ENCODE measurements around the gene STK35. TPM values are rescaled to one million over a fixed set of nuclear protein-coding genes. Genes with fewer than 3 reads are reported as not detected.

STK35 gene
- total and polyA plus RNA-seq, 2 of the 13 experiments (the other 11 are each of a cell fraction or from before 2014, with no cell fraction given): 27.4 to 29.8 TPM

DNA sequence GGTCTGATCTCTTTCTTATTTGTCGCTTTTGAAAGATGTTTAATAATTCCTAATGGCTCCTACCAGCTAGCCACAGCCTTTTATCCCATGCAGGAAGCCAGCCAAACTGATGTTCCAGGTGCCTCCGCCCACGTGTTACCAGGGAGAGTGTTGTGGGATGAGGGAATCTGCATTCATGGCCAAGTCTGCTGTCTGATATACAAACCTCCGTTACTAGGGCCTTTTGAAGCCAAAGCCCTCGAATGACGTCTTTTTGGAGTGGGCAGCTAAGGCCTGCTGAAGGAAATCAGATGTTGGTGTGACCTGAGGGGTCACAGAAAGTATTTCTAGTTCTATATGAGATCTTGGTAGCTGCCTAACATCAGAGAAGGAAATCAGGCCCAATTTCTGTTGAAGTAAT is 21.3 kb downstream of the STK35 start:
- Histone ChIP-seq H3K9me3 (ENCODE audit: low read length) (no peaks in the 10 kb centered on the region), H3K9ac (ENCODE audit: insufficient read depth, low read depth, low read length) (no peak overlapping the region), H3K27ac (ENCODE audit: extremely low read length, insufficient read depth, low read length) (no peak overlapping the region), H3K4me1 (ENCODE audit: insufficient read depth, low read length) (no peaks in the 10 kb centered on the region), H3K27me3 (ENCODE audit: control insufficient read depth in 1 of 2, insufficient read depth in 2 of 2, low read length in 2 of 2) (no peaks in the 10 kb centered on the region), H3K36me3 (replicated peaks in 1 of 2; ENCODE audit: control insufficient read depth in 1 of 2, insufficient read depth in 2 of 2, low read length in 2 of 2) (peaks cover 45 to 90% of the 10 kb centered on the region in 2 experiments), H3K4me2 (ENCODE audit: low read depth, low read length) (no peak overlapping the region), H4K20me1 (ENCODE audit: insufficient read depth, low read length) (peaks cover 46% of the 10 kb centered on the region), H3K4me3 (replicated peaks in 1 of 3; ENCODE audit: insufficient read depth in 1 of 3, low read depth in 2 of 3, low read length in 3 of 3) (no peak overlapping the region), H3K79me2 (ENCODE audit: insufficient read depth, low read length) (peaks cover 96% of the 10 kb centered on the region), H2AFZ (ENCODE audit: low read length) (no peak overlapping the region)
- FAIRE-seq (no peak), ATAC-seq (no peak), DNase-seq (ENCODE audit: low spot score) (no peak)
- WGBS (ENCODE audit: low lambda C conversion rate): 97% methylated on average over 6 of the region's 6 CpGs
- intact Hi-C loops (cut with micrococcal nuclease; ENCODE audit: unreplicated experiment): no loop called here
- CTCF ChIA-PET (ENCODE audit: low intra/inter-chr PET ratio, low total read pairs): no interaction called here
- POLR2A ChIA-PET: no interaction called here
- in situ Hi-C loops (cut with HindIII; ENCODE audit: extremely low pct_ligation_motif_present, low pct_unique_long_range_greater_than_20kb): no loop called here
- BruUV-seq (replicated peaks): no TSS peak
- TF ChIP-seq SKI (IDR thresholded peaks at IDR 0.05; ENCODE audit: partially characterized antibody): no peak
- no peak for TF ChIP-seq SMAD3 (CRISPR knock-in tag; IDR thresholded peaks at IDR 0.05)
- TF ChIP-seq POLR2AphosphoS2 (IDR thresholded peaks at IDR 0.05; ENCODE audit: low read depth, low read length): no peak
- no peak for TF ChIP-seq ETV5 (CRISPR knock-in tag; IDR thresholded peaks at IDR 0.05; ENCODE audit: borderline replicate concordance)
- TF ChIP-seq ZNF777 (CRISPR knock-in tag; IDR thresholded peaks at IDR 0.05): no peak
- TF ChIP-seq SP140L (CRISPR knock-in tag; IDR thresholded peaks at IDR 0.05; ENCODE audit: borderline replicate concordance): no peak
- no peak for TF ChIP-seq KLF13 (CRISPR knock-in tag; IDR thresholded peaks at IDR 0.05)
- no peak for TF ChIP-seq GTF3A (CRISPR knock-in tag; conservative IDR thresholded peaks at IDR 0.05)
- no peak for TF ChIP-seq ZNF547 (CRISPR knock-in tag; IDR thresholded peaks at IDR 0.05)
- TF ChIP-seq ZNF761 (CRISPR knock-in tag; conservative IDR thresholded peaks at IDR 0.05): no peak

DNA sequence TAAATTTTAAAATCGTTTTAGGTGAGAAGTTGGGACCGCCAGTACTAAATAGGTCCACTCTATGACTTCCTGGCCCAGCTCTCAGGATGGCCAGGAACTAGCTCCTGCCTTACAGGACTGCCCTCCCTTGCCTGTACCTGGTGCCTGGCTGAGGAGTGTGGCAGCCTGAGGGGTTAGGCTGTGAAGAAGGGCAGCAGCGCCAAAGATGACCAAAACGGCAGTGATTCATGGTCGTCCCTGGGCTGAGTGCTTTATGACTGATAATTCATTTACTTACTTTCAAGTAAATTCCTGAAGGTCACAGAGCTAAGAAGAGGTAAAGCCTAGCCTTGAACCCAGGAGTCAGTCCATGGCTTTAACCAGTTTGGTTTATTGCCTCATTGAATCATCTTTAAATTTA is 22.1 kb downstream of the STK35 start:
- TF ChIP-seq SSRP1 (CRISPR knock-in tag; IDR thresholded peaks at IDR 0.05) (no peak), ESRRA (CRISPR knock-in tag; IDR thresholded peaks at IDR 0.05; ENCODE audit: low read depth) (no peak), RBM22 (optimal IDR thresholded peaks at IDR 0.05; ENCODE audit: low read length) (peak; percentile 44), NKX3-1 (CRISPR knock-in tag; IDR thresholded peaks at IDR 0.05) (no peak), EZH2 (conservative IDR thresholded peaks at IDR 0.05; ENCODE audit: low read depth, low read length) (no peak)
- intact Hi-C loops (cut with micrococcal nuclease; ENCODE audit: unreplicated experiment): no loop called here
- no TSS peak for BruUV-seq (replicated peaks)
- POLR2A ChIA-PET: no interaction called here
- H3K27me3 ChIP-seq (ENCODE audit: control insufficient read depth in 1 of 2, insufficient read depth in 2 of 2, low read length in 2 of 2): no peaks in the 10 kb centered on the region
- FAIRE-seq (no peak), DNase-seq (ENCODE audit: low spot score) (no peak), ATAC-seq (no peak)
- H3K4me2 ChIP-seq (ENCODE audit: low read depth, low read length): no peak overlapping the region
- in situ Hi-C loops (cut with HindIII; ENCODE audit: extremely low pct_ligation_motif_present, low pct_unique_long_range_greater_than_20kb): no loop called here
- no peaks in the 10 kb centered on the region for H3K4me1 ChIP-seq (ENCODE audit: insufficient read depth, low read length)
- no peak overlapping the region for H3K4me3 ChIP-seq (replicated peaks in 1 of 3; ENCODE audit: insufficient read depth in 1 of 3, low read depth in 2 of 3, low read length in 3 of 3)
- no peak overlapping the region for H3K27ac ChIP-seq (ENCODE audit: extremely low read length, insufficient read depth, low read length)
- peaks cover 43% of the 10 kb centered on the region for H4K20me1 ChIP-seq (ENCODE audit: insufficient read depth, low read length)
- CTCF ChIA-PET (ENCODE audit: low intra/inter-chr PET ratio, low total read pairs): no interaction called here
- no peaks in the 10 kb centered on the region for H3K9me3 ChIP-seq (ENCODE audit: low read length)
- 97% methylated on average over 5 of the region's 5 CpGs for WGBS (ENCODE audit: low lambda C conversion rate)
- H3K36me3 ChIP-seq (replicated peaks in 1 of 2; ENCODE audit: control insufficient read depth in 1 of 2, insufficient read depth in 2 of 2, low read length in 2 of 2): peaks cover 49 to 90% of the 10 kb centered on the region in 2 experiments
- no peak overlapping the region for H2AFZ ChIP-seq (ENCODE audit: low read length)
- no peak overlapping the region for H3K9ac ChIP-seq (ENCODE audit: insufficient read depth, low read depth, low read length)
- H3K79me2 ChIP-seq (ENCODE audit: insufficient read depth, low read length): peaks cover 99% of the 10 kb centered on the region

Measured in HepG2 (cell line).